Ishikawa (cell line): Measurements from ENCODE around the gene ALOX5.

Source experiments
- EP300 ChIP-seq: IDR thresholded peaks from 2 replicates; pipeline ENCODE4 v1.6.1; 2012; ENCODE audit warnings: borderline replicate concordance
- NFIC ChIP-seq: IDR thresholded peaks from 2 replicates; pipeline ENCODE4 v1.6.1; 2012
- REST ChIP-seq: IDR thresholded peaks from 2 replicates; pipeline ENCODE4 v1.6.1; 2012; ENCODE audit warnings: low read depth, mild to moderate bottlenecking
- YY1 ChIP-seq: IDR thresholded peaks from 2 replicates; pipeline ENCODE4 v1.6.1; 2012; ENCODE audit warnings: low read depth
- ZBTB7A ChIP-seq: IDR thresholded peaks from 2 replicates; pipeline ENCODE4 v1.6.1; 2012; ENCODE audit warnings: low read depth
- TF ChIP-seq, protein P1 (sequence below): IDR thresholded peaks from 2 replicates; pipeline ENCODE4 v1.6.1; 2012

- TF ChIP-seq REST (no peak), YY1 (no peak), ZBTB7A (no peak), NFIC (no peak), EP300 (no peak)
- TF ChIP-seq, protein P1, sequence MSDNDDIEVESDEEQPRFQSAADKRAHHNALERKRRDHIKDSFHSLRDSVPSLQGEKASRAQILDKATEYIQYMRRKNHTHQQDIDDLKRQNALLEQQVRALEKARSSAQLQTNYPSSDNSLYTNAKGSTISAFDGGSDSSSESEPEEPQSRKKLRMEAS: no peak
Observed at GRCh38 chr10:45370202-45370955, 3.6 kb upstream of the ALOX5 start.
